Measurements from ENCODE around the gene MAP2K2. TPM values are rescaled to one million over a fixed set of nuclear protein-coding genes. Genes with fewer than 3 reads are reported as not detected.

MAP2K2 gene
- total and polyA plus RNA-seq, 9 of the 15 experiments (the other 6 are each of a cell fraction or from before 2014, with no cell fraction given) = 1.0 to 151 (median 58.3) TPM

DNA sequence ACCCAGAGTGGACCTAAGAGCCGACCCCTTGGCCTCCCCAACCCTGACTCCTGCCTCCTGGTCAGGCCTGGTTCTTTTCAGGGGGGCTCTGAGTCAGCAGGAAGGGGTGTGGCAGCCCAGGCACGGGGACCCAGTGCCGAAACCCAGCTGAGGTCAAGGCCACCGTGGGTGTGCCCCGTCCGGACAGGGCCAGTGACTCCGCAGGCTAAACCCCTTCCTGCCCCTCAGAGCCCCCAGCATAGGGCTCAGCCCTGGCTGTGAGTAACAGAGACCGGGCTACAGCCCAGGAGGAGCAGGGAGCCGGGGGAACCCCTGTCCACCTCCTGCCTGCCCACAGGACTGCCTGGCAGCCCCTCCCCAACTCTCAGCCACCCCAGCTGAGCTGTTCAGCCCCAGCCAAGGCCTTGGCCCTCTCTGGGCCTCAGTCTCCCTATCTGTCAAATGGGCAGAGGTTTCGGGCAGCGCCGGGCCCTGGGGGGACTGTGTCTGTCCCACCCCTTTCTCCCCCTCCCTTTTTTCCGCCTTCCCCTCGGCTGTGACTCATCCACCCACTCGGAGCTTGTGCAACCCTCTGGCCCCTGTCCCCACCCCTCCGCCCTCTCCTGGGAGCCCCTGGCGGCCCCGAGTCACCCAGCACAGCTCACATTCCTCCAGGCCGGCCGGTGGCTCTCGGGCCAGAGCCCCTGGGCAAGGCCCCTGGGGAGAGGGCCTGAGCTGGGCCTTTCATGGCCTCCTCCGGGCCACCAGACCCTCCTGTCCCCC lies 65.8 kb downstream of the MAP2K2 start (continued):
- TF ChIP-seq ZMIZ1 (IDR thresholded peaks at IDR 0.05; ENCODE audit: low read depth in 2 of 2, low read length in 2 of 2) (no peak), REST (IDR thresholded peaks at IDR 0.05; ENCODE audit: borderline replicate concordance) (no peak), REST (CRISPR knock-in tag; IDR thresholded peaks at IDR 0.05; ENCODE audit: low read depth) (0 out of 2 replicates have a peak, but pooled peaks have one; percentile 17), SMARCA5 (IDR thresholded peaks at IDR 0.05) (peak; percentile 92), ZNF143 (CRISPR knock-in tag; IDR thresholded peaks at IDR 0.05) (peak; percentile 46; the same call in 1 of the 2 replicates), PTBP1 (IDR thresholded peaks at IDR 0.05; ENCODE audit: low read depth, low read length) (peak; percentile 86; the same call in 1 of the 2 replicates)
